Measurements from ENCODE around the gene TUT1.

- TF ChIP-seq POLR2AphosphoS5 (IDR thresholded peaks at IDR 0.05; ENCODE audit: low read depth, low read length) (no peak), TCF7L2 (IDR thresholded peaks at IDR 0.05; ENCODE audit: low read depth, low read length) (no peak), SIN3A (IDR thresholded peaks at IDR 0.05; ENCODE audit: borderline replicate concordance, insufficient read depth, low read depth, low read length) (no peak)
- TF ChIP-seq, protein P1, sequence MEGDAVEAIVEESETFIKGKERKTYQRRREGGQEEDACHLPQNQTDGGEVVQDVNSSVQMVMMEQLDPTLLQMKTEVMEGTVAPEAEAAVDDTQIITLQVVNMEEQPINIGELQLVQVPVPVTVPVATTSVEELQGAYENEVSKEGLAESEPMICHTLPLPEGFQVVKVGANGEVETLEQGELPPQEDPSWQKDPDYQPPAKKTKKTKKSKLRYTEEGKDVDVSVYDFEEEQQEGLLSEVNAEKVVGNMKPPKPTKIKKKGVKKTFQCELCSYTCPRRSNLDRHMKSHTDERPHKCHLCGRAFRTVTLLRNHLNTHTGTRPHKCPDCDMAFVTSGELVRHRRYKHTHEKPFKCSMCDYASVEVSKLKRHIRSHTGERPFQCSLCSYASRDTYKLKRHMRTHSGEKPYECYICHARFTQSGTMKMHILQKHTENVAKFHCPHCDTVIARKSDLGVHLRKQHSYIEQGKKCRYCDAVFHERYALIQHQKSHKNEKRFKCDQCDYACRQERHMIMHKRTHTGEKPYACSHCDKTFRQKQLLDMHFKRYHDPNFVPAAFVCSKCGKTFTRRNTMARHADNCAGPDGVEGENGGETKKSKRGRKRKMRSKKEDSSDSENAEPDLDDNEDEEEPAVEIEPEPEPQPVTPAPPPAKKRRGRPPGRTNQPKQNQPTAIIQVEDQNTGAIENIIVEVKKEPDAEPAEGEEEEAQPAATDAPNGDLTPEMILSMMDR (IDR thresholded peaks at IDR 0.05), result no peak
Observed at GRCh38 chr11:62608776-62609175, 17.5 kb upstream of the TUT1 start.

Measured in Panc1 (cell line).